ENCODE measurements around the gene TMIE. TPM values are rescaled to one million over a fixed set of nuclear protein-coding genes. Genes with fewer than 3 reads are reported as not detected.

The TMIE gene
- total RNA-seq, 1 experiment from 2014 or later: 1.1 TPM

DNA sequence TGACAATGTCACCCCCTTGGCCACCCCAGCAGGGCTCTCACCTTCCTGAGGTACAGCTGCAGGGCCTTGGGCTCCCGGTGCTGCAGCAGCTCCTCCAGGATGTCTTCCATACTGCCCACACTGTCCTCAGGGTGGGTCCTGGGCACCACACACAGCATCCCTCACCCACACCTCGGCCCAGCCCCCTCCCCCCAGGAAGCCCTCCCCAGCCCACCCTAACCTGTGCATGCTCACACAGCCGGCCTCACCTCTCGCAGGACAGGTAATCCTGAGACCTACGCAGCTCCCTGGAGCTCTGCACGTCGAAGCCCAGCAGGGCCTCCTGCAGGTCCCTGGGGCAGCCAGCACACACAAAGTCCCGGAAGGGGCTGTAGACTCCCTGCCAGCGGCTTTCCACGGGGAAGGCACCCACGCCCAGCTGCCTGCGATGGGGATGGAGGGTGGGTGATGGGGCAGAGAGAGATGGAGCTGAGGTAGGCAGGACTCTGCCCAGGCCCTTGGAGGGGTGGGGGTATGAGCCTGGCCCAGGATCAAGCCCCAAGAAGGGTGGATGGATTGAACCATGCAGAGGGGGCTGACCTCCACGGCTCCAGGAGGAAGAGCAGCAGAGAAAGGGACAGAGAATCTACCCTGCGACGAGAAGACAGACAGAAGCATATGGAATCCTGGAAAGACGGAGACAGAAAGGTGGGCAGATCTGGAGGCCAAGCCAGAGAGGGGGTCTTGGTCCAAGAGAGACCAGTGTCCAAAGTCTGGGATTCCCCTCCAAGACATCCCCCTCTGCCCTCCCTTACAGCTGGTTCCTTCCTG lies 24.4 kb upstream of the TMIE start:
- in situ Hi-C loops (cut with HindIII; ENCODE audit: low pct_unique_long_range_greater_than_20kb, low sequenced_read_pairs): no loop called here

DNA sequence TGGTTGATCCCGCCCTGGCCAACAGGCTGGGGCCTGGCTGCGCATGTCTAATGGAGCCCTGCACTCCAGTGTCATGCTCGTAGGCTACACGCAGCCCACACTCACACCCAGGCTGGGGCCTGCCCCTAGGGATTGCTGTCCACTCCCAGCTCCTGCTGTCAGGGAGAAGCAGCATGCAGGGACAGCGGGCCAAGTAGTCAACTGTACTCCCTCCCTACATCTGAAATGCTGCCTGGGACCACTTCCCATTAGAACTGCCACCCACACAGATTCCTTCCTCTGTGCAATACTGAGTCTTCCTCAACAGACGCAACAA lies 23.8 kb upstream of the TMIE start:
- Histone ChIP-seq H3K9me3 (ENCODE audit: control insufficient read depth, insufficient read depth, low read depth, low read length) (no peaks in the 10 kb centered on the region), H3K27ac (ENCODE audit: low read length) (no peak overlapping the region), H3K27me3 (ENCODE audit: control insufficient read depth, insufficient read depth, low read length) (no peaks in the 10 kb centered on the region), H3K4me1 (ENCODE audit: control insufficient read depth, insufficient read depth, low read length) (no peaks in the 10 kb centered on the region), H3K4me3 (ENCODE audit: low read depth in 2 of 2, low read length in 2 of 2) (no peak overlapping the region), H3K36me3 (ENCODE audit: control insufficient read depth, insufficient read depth, low read length) (no peaks in the 10 kb centered on the region)
- DNase-seq (ENCODE audit: low read depth, low spot score) (no peak), ATAC-seq (no peak)
- ChIA-PET CTCF (no interaction called here), POLR2A (no interaction called here)
- in situ Hi-C loops (cut with HindIII; ENCODE audit: low pct_unique_long_range_greater_than_20kb, low sequenced_read_pairs) (no loop called here), intact Hi-C loops (cut with micrococcal nuclease; ENCODE audit: unreplicated experiment) (no loop called here)
- BruUV-seq (replicated peaks): no TSS peak
- TF ChIP-seq, protein P1, sequence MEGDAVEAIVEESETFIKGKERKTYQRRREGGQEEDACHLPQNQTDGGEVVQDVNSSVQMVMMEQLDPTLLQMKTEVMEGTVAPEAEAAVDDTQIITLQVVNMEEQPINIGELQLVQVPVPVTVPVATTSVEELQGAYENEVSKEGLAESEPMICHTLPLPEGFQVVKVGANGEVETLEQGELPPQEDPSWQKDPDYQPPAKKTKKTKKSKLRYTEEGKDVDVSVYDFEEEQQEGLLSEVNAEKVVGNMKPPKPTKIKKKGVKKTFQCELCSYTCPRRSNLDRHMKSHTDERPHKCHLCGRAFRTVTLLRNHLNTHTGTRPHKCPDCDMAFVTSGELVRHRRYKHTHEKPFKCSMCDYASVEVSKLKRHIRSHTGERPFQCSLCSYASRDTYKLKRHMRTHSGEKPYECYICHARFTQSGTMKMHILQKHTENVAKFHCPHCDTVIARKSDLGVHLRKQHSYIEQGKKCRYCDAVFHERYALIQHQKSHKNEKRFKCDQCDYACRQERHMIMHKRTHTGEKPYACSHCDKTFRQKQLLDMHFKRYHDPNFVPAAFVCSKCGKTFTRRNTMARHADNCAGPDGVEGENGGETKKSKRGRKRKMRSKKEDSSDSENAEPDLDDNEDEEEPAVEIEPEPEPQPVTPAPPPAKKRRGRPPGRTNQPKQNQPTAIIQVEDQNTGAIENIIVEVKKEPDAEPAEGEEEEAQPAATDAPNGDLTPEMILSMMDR (IDR thresholded peaks at IDR 0.05): no peak
- TF ChIP-seq POLR2AphosphoS5 (IDR thresholded peaks at IDR 0.05; ENCODE audit: low read depth, low read length) (no peak), TCF7L2 (IDR thresholded peaks at IDR 0.05; ENCODE audit: low read depth, low read length) (no peak), SIN3A (IDR thresholded peaks at IDR 0.05; ENCODE audit: borderline replicate concordance, insufficient read depth, low read depth, low read length) (no peak)
- TF ChIP-seq, protein P2, sequence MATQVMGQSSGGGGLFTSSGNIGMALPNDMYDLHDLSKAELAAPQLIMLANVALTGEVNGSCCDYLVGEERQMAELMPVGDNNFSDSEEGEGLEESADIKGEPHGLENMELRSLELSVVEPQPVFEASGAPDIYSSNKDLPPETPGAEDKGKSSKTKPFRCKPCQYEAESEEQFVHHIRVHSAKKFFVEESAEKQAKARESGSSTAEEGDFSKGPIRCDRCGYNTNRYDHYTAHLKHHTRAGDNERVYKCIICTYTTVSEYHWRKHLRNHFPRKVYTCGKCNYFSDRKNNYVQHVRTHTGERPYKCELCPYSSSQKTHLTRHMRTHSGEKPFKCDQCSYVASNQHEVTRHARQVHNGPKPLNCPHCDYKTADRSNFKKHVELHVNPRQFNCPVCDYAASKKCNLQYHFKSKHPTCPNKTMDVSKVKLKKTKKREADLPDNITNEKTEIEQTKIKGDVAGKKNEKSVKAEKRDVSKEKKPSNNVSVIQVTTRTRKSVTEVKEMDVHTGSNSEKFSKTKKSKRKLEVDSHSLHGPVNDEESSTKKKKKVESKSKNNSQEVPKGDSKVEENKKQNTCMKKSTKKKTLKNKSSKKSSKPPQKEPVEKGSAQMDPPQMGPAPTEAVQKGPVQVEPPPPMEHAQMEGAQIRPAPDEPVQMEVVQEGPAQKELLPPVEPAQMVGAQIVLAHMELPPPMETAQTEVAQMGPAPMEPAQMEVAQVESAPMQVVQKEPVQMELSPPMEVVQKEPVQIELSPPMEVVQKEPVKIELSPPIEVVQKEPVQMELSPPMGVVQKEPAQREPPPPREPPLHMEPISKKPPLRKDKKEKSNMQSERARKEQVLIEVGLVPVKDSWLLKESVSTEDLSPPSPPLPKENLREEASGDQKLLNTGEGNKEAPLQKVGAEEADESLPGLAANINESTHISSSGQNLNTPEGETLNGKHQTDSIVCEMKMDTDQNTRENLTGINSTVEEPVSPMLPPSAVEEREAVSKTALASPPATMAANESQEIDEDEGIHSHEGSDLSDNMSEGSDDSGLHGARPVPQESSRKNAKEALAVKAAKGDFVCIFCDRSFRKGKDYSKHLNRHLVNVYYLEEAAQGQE (IDR thresholded peaks at IDR 0.05; ENCODE audit: insufficient read depth in 1 of 2, low read depth in 2 of 2, low read length in 1 of 2): no peak

More for the DNA sequence above, 24.4 kb upstream of the TMIE start:
- ATAC-seq (no peak), DNase-seq (ENCODE audit: low read depth, low spot score) (no peak)
- TF ChIP-seq SIN3A (IDR thresholded peaks at IDR 0.05; ENCODE audit: borderline replicate concordance, insufficient read depth, low read depth, low read length): no peak
- no peak for TF ChIP-seq POLR2AphosphoS5 (IDR thresholded peaks at IDR 0.05; ENCODE audit: low read depth, low read length)
- TF ChIP-seq, protein P1 (IDR thresholded peaks at IDR 0.05): no peak
- no peak for TF ChIP-seq TCF7L2 (IDR thresholded peaks at IDR 0.05; ENCODE audit: low read depth, low read length)
- TF ChIP-seq, protein P2 (IDR thresholded peaks at IDR 0.05; ENCODE audit: insufficient read depth in 1 of 2, low read depth in 2 of 2, low read length in 1 of 2): no peak
- BruUV-seq (replicated peaks): no TSS peak
- Histone ChIP-seq H3K4me1 (ENCODE audit: control insufficient read depth, insufficient read depth, low read length) (no peaks in the 10 kb centered on the region), H3K4me3 (ENCODE audit: low read depth in 2 of 2, low read length in 2 of 2) (no peak overlapping the region), H3K9me3 (ENCODE audit: control insufficient read depth, insufficient read depth, low read depth, low read length) (no peaks in the 10 kb centered on the region), H3K27me3 (ENCODE audit: control insufficient read depth, insufficient read depth, low read length) (no peaks in the 10 kb centered on the region), H3K27ac (ENCODE audit: low read length) (no peak overlapping the region), H3K36me3 (ENCODE audit: control insufficient read depth, insufficient read depth, low read length) (no peaks in the 10 kb centered on the region)
- POLR2A ChIA-PET: no interaction called here
- CTCF ChIA-PET: no interaction called here
- intact Hi-C loops (cut with micrococcal nuclease; ENCODE audit: unreplicated experiment): no loop called here
